Thyroid gland (tissue), 4 donors: ENCODE results near the gene LEMD1. TPM values are rescaled to one million over a fixed set of nuclear protein-coding genes. Genes with fewer than 3 reads are reported as not detected.
A peak's percentile ranks its signal among the peaks of the same experiment; 100 is the strongest.

Source experiments
- DNase-seq, 2 donors: peaks; one replicate each; pipeline ENCODE4 v3.0.0-alpha.2; 2019
- H3K27ac ChIP-seq, 3 donors: fragments of 200-600 bp; sonication (generic); 1 replicate in 2 of 3; 2 replicates in 1 of 3; pipeline ENCODE4 v1.5.1; 2016 to 2019; ENCODE audit warnings: mild to moderate bottlenecking in 1 of 3, moderate library complexity in 1 of 3
- H3K27me3 ChIP-seq: fragments of 200-600 bp; sonication (generic); one replicate; pipeline ENCODE4 v1.5.1; 2019
- H3K36me3 ChIP-seq, 2 donors: fragments of 200-600 bp; sonication (generic); one replicate each; pipeline ENCODE4 v1.5.1; 2016 to 2019
- H3K4me1 ChIP-seq, 2 donors: fragments of 200-600 bp; sonication (generic); one replicate each; pipeline ENCODE4 v1.5.1; 2017 to 2019
- H3K4me3 ChIP-seq, 3 donors: fragments of 200-600 bp; sonication (generic); replicated peaks in 1 of 3; 1 replicate in 2 of 3; 2 replicates in 1 of 3; pipeline ENCODE4 v1.5.1; 2016; ENCODE audit warnings: mild to moderate bottlenecking in 1 of 3
- H3K9me3 ChIP-seq: fragments of 200-600 bp; sonication (generic); one replicate; pipeline ENCODE4 v1.5.1; 2017
- POLR2A ChIP-seq, 2 donors: fragments of 450-650 bp; IDR thresholded peaks; one replicate each; pipeline ENCODE4 v1.6.1; 2017; ENCODE audit warnings: antibody characterized with exemption in 2 of 2, mild to moderate bottlenecking in 2 of 2, moderate library complexity in 1 of 2
- WGBS, 2 donors: methylation state at CpG; one replicate each; pipeline ENCODE4 v1.1.5; 2017; 5-methylcytosine and 5-hydroxymethylcytosine counted together
- intact Hi-C: fragments of 100-400 bp; cut with DNase I; formaldehyde crosslinking; loops from one replicate; pipeline ENCODE4 v1.15.1; 2023
- total RNA-seq, 4 donors: library from RNA; depleted of rRNA; stranded (reverse); fragments of >200 nt; gene quantifications; one replicate each; pipeline ENCODE4 v1.2.3, GENCODE V29; 2016
- TF ChIP-seq, protein P1 (sequence below), 6 experiments: fragments of 200-600 bp in 3 of 6; fragments of 450-650 bp in 3 of 6; sonication (generic) in 3 of 6; IDR thresholded peaks; one replicate each; pipeline ENCODE4 v1.5.1; 2016 to 2019; ENCODE audit warnings: antibody characterized with exemption in 6 of 6, mild to moderate bottlenecking in 2 of 6, inconsistent platforms in 1 of 6, moderate library complexity in 1 of 6

Gene LEMD1
- total RNA-seq, 4 donors from 2014 or later = 0.67 to 7.3 (median 6.0) TPM

- Histone ChIP-seq H3K9me3 (no peaks in the 10 kb centered on the region), H3K4me1 (peaks cover 23 to 35% of the 10 kb centered on the region in 2 donors), H3K4me3 (no peak overlapping the region), H3K27ac (no peak overlapping the region), H3K36me3 (no peaks in the 10 kb centered on the region), H3K27me3 (peaks cover 12% of the 10 kb centered on the region)
- DNase-seq = no peak
- WGBS, 2 donors = 26 to 35% methylated on average over 3 of the region's 3 CpGs
- no peak for TF ChIP-seq POLR2A (IDR thresholded peaks at IDR 0.05)
- TF ChIP-seq, protein P1, sequence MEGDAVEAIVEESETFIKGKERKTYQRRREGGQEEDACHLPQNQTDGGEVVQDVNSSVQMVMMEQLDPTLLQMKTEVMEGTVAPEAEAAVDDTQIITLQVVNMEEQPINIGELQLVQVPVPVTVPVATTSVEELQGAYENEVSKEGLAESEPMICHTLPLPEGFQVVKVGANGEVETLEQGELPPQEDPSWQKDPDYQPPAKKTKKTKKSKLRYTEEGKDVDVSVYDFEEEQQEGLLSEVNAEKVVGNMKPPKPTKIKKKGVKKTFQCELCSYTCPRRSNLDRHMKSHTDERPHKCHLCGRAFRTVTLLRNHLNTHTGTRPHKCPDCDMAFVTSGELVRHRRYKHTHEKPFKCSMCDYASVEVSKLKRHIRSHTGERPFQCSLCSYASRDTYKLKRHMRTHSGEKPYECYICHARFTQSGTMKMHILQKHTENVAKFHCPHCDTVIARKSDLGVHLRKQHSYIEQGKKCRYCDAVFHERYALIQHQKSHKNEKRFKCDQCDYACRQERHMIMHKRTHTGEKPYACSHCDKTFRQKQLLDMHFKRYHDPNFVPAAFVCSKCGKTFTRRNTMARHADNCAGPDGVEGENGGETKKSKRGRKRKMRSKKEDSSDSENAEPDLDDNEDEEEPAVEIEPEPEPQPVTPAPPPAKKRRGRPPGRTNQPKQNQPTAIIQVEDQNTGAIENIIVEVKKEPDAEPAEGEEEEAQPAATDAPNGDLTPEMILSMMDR (IDR thresholded peaks at IDR 0.05) = no peak
- intact Hi-C loops = no loop called here
These were observed 31.6 kb upstream of the LEMD1 start for GRCh38 chr1:205453466-205453865.

- Histone ChIP-seq H3K27ac (no peak overlapping the region), H3K27me3 (peaks cover 12% of the 10 kb centered on the region), H3K4me1 (peaks cover 26 to 40% of the 10 kb centered on the region in 2 donors), H3K9me3 (no peaks in the 10 kb centered on the region), H3K4me3 (no peak overlapping the region), H3K36me3 (no peaks in the 10 kb centered on the region)
- TF ChIP-seq, protein P1 (IDR thresholded peaks at IDR 0.05) = no peak
- no peak for TF ChIP-seq POLR2A (IDR thresholded peaks at IDR 0.05)
- intact Hi-C loops = no loop called here
- DNase-seq = no peak
- 78 to 81% methylated on average over 5 of the region's 5 CpGs for WGBS, 2 donors
These were observed 31.1 kb upstream of the LEMD1 start for GRCh38 chr1:205452933-205453332.

GRCh38 chr1:205452364-205452763, 30.5 kb upstream of the LEMD1 start:
- Histone ChIP-seq H3K27me3 (peaks cover 12% of the 10 kb centered on the region), H3K9me3 (no peaks in the 10 kb centered on the region), H3K4me3 (no peak overlapping the region), H3K27ac (no peak overlapping the region), H3K36me3 (no peaks in the 10 kb centered on the region), H3K4me1 (peaks cover 32 to 45% of the 10 kb centered on the region in 2 donors)
- WGBS, 2 donors = 69 to 88% methylated on average over 2 of the region's 2 CpGs
- DNase-seq = no peak
- intact Hi-C loops = no loop called here
- TF ChIP-seq POLR2A (IDR thresholded peaks at IDR 0.05) = no peak
- TF ChIP-seq, protein P1 (IDR thresholded peaks at IDR 0.05) = no peak

GRCh38 chr1:205451759-205452164, 29.9 kb upstream of the LEMD1 start:
- intact Hi-C loops = no loop called here
- peaks cover 12% of the 10 kb centered on the region for H3K27me3 ChIP-seq

GRCh38 chr1:205451202-205451601, 29.3 kb upstream of the LEMD1 start:
- Histone ChIP-seq H3K36me3 (no peaks in the 10 kb centered on the region), H3K4me1 (peaks cover 39 to 45% of the 10 kb centered on the region in 2 donors), H3K4me3 (no peak overlapping the region), H3K27ac (peak overlapping the region in 2 of 3 donors; percentile 94), H3K9me3 (no peaks in the 10 kb centered on the region), H3K27me3 (peaks cover 8% of the 10 kb centered on the region)
- DNase-seq = no peak
- intact Hi-C loops = no loop called here
- 49 to 50% methylated on average over 5 of the region's 5 CpGs for WGBS, 2 donors
- TF ChIP-seq, protein P1 (IDR thresholded peaks at IDR 0.05) = no peak
- TF ChIP-seq POLR2A (IDR thresholded peaks at IDR 0.05) = no peak

More at GRCh38 chr1:205451759-205452164, 29.9 kb upstream of the LEMD1 start:
- WGBS, 2 donors = 71% methylated on average over 2 of the region's 2 CpGs
- no peak for DNase-seq
- TF ChIP-seq POLR2A (IDR thresholded peaks at IDR 0.05) = no peak
- TF ChIP-seq, protein P1 (IDR thresholded peaks at IDR 0.05) = no peak
- Histone ChIP-seq H3K27ac (no peak overlapping the region), H3K36me3 (no peaks in the 10 kb centered on the region), H3K4me3 (no peak overlapping the region), H3K4me1 (peaks cover 38 to 45% of the 10 kb centered on the region in 2 donors), H3K9me3 (no peaks in the 10 kb centered on the region)
